Measurements from ENCODE around the gene RNF26.

Gene RNF26

DNA sequence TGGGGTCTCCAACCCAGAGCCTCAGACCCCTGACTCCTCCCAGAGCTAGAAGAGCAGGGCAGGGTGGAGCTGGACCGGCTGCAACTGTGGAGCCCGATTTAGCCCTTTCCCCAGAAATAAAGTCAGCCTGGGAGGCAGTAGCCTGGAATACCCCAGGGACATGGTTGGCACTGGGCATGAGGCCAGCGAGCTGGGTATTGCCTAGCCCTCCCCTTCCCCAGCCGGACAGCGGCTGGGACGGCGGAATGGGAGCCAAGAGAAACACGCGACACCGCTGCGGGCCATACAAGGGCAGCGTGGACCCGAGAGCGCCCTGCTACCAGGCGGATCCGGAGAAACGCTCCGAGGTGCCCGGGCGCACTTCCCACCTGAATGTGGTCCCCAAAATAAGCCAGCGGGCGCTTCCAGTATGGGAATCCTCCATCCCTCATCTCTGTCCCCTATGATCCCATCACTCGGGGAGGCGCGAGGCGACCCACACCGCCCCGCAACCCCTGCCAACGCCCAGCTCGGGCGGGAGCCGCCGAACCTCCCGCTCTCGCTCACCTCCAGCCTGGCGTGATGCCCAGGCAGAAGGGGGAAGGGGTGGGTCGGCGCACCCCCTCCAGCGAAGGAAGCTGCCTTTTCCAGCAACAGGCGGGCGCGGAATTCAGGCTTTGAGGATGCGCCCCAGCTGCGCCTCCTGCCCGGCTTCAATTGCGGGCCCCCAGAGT lies 18.2 kb upstream of the RNF26 start:
- no peak for DNase-seq

DNA sequence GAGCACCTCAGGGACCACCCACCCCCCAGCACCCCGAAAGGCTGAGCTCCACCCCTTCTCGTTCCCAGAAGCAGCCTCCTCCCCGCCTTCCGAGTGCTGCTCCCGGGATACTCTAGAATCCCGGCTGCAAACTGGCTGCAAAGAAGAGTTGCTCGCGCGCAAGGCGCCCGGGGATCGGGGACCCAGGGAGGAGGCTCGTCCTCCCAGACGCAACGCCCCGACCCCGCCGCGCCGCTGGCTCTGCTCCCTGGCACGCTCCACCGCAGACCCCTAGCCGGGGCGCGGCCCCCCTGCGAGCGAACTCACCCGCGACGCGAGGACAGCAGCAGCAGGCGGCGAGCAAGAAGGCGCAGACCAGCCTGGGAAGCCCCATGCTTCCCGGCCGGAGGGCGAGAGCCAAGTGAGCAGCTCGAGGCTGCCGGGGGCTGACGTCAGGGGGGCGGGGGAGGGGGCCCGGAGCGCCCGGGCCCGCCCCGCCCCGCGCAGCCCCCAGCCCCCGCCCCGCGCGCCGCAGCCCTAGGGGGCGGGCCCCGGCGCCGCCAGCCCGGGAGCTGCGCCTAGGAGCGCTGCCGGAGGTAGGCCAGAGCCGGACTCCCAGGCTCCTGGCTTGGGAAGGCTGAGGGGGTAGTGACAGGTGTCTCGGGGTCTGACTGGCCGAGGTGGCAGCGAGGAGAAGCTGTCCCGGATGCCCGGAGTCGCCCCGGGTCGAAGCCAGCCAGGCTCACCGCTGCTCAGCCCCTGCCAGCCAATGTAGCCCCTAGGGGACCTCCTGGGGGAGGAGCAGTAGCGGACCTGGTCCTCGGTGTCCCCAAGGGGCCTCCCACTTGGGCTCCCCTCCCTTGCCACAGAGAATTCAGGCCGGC lies 17.4 kb upstream of the RNF26 start, which contains the start of gene MCAM:
Gene MCAM, minus strand, starts transcription at position 402 of the 863 bp plus-strand sequence. Its CDS starts 29 bp downstream, at position 373.
- no peak for DNase-seq

DNA sequence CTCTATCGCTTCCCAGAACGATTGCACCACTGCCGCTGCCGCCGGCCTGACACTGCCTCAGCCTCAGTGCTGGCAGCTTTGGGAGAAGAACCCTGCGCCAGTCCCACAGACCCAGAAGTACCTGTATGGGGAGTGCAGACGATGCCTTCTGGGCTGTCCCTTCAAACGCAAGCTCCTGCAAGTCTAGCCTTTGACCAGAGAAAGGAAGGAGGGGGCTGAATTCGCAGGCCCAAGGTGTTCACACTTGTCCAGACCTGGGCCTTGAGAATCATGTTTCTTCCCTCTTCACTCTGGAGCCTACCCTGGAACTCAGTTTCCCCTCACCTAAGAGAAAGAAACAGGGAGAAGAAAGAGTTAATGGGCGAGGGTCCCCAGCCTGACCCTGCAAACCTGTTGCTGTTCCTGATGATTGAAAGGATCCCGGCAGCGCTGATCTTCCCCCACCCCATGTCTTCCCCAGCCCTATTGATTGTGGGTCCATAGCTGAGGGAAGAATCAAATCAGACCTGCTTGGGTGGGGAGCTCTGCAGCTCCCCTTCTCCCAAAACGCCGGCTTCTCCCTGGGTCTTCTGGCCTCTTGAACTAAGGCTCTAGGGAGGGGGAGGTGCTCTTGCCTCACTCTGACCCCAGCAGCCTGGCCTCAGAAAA lies 16.6 kb upstream of the RNF26 start:
- no peak for DNase-seq

DNA sequence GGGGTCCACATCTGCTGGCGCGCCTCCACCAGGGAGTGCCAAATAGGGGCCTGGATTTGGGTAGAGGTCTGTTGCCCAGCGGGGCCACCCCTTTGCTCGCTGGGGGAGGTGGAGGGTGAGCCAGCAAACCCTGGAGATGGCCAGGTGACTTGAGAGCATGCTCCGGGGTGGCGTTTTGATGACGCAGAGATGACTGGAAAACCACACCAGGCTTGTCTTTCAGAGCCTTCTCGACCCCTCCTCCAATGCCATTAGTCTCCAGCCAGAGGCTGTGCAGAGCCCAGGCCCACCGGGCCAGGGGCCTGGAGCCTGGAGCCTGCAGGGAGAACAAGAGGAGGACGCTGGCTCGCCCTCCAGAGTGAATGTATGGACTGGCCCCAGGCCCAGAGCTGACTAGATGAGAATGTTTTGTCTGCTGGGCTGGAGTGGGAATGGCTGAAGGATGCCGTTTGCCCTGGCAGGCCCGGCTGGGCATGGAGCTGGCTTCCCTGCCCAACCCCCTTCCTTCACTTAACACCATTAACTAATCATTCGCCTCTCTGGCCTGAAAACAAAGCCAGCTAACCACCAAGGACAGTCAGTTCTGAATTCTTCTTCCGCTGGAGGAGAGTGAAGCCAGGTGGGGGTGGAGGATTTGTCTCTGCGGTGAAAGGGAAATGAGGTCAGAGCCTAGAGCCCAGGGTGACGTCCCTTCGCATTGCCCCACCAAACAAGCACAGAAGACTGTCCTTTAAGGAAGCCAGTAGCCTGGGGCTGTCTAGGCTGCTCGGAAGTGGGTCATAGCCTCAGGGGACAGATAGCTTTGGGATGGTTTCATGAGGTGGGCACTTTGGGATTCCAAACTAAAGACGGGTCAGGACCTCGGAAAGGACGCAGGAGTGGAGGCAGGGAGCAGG lies 15.8 kb upstream of the RNF26 start:
- DNase-seq: no peak

DNA sequence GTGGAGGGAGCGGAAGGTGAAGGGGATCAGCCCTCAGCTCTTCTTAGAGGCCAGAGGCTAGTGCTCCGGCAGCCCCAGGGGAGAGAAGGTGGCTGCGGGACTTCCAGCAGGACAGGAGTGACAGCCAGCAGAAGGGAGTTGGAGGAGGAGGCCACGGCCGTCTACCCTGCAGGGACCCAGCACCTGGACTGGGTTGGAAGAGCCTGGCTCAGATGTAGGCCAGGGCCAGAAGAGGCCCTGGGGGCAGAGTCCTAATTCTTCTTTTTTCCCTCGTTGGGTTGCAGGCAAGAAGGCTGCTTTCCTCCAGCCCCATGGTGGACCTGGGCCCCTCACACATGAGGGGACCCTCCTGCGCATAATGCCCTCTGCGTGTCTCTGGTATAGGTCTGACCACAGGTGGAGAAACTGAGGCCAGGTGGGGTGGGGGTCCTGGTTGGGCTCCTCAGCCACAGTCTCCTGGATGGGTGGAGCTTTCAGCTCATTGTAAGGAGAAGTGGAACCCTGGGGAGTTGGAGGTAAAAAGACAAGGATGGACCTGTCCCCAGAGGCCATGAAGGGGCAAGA lies 15.1 kb upstream of the RNF26 start:
- no peak for DNase-seq

DNA sequence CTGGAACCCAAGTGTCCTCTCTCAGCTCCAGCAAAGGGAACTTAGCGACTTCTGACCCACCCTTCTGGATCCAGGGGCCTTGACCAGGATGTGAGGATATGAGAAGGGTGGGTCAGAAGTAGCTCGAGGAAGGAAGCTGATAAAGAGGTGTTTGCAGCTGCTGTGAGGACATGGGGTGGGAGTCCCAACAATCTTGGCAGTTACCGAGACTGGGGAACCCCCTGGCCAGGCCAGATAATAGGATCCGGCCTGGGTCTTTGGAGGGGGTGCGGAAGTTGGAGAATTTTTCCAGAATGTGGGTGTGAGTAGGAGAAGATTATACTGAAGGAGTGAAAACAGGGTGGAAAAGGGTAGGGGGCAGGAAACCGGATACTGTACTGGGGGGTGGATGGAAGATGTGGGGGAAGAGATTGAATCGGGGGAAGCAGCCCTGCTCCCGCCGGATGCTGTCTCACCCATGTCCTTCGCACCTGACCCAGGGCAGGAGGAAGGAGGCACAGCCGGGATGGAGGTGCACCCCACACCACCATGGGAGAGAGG lies 14.6 kb upstream of the RNF26 start:
- no peak for DNase-seq

DNA sequence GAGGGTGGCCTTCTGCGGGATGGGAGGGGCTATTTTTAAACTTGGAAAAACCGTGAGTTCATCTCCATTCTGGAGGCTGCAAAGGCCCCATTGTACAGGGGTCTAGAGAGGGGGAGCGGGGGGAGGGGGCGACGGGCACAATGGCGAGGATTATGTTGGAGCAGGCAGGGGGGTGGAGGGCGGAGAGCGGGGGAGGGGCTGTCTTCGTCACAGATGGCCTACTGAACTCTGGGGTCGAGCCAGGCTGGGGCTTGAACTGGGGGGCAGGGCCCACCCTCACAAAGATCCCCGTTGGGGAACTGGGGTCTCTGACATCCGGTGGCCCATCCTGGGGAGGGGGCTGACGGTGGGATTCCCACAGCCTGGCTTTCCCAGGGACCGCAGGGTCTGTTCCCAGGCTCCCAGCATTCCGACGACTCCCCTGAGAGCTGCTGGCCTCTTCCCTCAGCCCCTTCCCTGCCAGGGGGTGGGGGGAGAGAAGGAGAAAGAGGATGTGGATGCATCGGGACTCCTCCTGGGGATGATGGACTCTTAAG lies 14.0 kb upstream of the RNF26 start:
- DNase-seq: no peak

DNA sequence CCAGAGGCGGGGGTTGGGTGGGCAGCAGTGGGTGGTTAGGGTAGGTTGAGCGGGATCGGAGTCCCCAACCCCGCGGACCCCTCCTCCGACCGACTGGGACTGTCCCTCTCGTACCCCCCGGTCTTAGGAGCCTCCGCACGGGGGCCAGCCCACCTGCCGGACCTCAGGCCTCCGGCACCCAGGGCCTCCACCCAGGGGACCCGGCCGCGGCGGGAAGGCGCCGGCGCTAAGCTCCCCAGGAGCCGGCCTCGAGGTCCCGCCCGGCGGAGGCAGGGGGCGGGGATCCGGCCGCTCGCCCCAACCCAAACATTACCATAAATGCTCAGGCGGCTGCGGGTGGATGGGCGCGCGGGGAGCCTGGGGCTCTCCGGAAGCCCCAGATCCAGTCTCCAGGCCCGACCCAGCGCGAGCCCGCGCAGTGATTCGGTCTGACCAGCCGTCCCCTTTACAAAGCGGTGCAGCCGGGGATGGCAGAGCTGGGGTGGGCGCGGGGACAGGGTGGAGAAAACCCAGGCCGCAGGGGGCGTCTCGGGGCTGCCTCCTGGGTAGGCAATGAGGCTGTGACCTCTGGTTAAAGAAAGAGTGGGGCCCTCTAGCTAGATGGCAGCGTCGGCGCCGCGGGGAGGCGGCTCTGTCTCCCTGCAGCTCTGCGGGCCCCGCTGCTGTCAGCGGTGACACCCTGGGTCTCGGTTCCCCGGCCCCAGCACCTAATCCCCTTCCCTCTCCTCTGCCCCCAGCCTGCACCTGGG lies 13.4 kb upstream of the RNF26 start:
- DNase-seq: no peak

DNA sequence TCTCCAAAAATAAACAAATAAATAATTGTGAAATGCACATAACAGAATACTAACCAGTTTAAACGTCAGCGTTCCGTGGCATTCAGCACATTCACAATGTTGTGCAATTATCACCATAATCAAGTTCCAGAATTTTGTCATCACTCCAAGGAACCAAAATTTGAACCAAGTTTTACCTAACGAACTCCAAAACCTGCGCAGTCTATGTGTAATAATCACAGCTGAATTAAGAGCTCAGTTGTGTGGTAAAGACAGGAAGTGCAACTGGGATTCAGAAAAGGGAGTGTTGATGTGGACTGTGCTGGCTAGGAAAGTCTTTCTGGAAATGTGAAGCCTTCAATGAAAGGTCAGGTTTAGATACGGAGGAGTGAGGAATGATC lies 12.0 kb upstream of the RNF26 start:
- DNase-seq: no peak

DNA sequence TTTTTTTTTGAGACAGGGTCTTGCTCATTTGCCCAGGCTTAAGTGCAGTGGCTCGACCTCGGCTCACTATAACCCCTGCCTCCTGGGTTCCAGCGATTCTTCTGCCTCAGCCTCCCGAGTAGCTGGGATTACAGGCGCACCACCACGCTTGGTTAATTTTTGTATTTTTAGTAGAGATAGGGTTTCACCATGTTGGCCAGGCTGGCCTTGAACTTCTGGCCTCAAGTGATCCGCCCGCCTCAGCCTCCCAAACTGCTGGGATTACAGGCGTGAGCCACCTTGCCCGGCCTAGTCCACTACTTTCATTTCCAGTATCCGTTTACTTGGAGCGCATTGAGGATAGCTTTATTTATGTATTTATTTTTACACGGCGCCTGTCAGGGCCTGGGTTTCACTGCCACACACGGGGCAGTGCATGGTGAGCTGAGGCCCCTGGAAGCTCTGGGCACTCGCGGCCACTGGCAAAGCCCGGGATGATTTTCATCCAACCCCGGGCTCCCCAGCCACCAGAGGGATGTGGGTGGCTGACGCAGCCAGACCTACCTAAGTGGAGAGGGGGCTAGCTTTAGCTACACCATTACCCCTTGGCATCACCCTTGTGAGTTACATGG lies 11.3 kb upstream of the RNF26 start:
- DNase-seq: no peak

DNA sequence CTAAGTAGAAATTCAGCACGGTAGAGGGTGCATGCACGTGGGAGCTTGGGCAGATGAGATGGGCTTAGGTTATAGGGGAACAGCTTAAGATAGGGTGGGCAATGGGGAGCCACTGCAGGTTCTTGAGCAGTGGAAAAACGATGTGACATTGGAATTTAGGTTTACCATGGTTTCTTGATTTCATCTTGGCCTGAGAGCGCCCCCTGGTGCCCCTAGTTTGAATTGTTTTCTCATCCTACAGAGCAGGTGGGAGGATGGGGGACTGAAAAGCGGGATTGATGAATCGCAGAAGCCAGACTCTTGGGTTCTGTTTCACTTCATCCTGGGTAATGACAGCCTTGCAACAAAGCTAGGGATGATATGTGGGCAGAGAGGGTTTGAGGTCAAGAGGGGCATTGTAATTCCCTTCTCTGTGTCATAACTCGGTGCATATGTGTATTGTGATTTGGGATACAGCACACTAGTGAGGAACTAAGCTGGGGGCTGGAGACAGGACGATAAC lies 10.7 kb upstream of the RNF26 start:
- no peak for DNase-seq

DNA sequence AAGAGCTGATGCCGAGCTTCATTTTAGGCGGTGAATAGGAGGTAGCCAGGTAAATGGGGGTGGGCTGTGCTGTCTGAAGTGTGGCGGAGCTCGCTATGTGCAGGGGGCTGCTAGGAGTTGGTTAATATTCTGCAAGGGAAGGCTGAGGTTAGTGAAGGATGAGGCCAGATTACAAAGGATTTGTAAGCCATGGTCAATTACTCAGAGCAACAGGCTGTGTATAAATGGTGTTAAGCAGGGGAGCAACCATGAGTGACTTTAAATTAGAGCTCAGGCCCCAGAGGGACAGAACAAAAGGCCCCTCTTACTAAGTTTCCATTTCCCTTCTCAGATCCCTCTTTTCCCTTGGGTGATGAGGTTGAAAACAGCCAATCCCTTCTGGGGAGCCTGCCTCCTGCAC lies 10.1 kb upstream of the RNF26 start:
- DNase-seq: no peak

DNA sequence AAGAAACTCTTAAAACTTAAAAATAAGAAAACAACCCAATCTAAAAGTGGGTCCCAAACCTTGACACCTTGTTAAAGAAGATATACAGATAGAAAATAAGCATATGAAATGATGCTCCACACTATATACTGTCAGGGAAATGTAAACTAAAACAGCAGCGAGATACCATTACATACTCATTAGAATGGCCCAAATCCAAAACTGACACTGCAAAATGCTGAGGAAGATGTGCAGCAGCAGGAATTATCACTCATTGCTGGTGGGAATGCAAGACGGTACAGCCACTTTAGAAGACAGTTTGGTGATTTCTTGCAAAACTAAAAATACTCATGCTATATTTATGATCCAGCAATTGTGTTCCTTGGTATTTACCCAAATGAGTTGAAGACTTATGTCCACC lies 5.0 kb upstream of the RNF26 start:
- DNase-seq: no peak

DNA sequence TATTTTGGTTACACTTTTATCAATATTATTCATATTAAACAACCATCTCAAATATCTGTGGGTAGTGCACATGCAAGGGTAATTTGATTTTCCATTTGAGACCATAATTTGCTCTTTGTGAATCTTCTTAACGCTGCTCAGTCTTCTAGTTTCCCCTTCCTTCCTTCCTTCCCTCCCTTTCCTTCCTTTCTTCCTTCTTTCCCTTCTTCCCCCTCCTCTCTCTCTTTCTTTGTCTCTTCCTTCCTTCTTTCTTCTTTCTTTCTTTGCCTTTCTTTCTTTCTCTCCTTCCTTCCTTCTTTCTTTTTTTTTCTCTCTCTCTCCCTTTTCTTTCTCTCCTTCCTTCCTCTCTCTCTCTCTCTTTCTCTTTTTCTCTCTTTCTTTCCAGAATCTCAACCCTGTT lies 4.1 kb upstream of the RNF26 start:
- DNase-seq: no peak

DNA sequence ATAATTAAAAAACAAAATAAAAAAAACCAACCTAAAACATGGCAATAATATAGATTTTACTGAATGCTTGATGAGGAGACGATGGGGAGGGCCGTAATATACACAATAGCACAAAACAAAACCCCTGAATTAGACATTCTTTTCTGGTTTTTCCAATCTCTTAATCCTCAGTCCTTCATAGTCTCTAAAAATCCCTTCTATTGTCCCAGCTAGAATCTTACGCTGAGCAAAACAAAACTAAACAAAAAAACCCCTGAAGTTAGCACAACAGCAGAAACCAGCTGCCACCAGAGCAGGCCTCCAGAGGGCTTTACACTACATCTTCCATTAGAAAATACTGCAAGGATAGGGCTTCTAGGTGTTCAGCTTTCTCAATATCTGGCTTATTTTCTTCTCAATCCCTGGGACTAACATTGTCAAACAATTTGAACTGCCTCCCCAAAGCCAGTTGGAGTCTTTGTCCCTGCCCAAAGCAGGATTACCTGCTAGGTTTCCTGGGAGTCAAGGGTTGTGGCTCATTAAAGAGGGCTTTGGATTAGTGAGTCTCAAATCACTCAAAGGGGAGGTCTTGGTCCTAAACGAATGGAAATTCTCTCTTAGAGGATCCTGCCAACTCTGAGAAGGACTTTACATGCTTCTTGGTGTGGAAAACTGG lies 2.1 kb upstream of the RNF26 start:
- no peak for DNase-seq

DNA sequence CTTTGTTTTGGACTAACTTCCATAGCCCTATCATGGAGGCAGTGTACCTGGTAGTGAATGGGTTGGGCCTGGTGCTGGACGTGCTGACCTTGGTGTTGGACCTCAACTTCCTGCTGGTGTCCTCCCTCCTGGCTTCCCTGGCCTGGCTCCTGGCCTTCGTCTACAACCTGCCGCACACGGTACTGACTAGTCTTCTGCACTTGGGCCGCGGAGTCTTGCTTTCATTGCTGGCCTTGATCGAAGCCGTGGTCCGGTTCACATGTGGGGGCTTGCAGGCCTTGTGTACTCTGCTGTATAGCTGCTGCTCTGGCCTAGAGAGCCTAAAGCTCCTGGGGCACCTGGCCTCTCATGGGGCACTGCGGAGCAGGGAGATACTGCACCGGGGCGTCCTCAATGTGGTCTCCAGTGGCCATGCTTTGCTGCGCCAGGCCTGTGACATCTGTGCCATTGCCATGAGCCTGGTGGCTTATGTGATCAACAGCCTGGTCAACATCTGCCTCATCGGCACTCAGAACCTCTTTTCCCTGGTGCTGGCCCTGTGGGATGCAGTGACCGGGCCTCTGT lies 846 bp downstream of the RNF26 start:
- no peak for DNase-seq

DNA sequence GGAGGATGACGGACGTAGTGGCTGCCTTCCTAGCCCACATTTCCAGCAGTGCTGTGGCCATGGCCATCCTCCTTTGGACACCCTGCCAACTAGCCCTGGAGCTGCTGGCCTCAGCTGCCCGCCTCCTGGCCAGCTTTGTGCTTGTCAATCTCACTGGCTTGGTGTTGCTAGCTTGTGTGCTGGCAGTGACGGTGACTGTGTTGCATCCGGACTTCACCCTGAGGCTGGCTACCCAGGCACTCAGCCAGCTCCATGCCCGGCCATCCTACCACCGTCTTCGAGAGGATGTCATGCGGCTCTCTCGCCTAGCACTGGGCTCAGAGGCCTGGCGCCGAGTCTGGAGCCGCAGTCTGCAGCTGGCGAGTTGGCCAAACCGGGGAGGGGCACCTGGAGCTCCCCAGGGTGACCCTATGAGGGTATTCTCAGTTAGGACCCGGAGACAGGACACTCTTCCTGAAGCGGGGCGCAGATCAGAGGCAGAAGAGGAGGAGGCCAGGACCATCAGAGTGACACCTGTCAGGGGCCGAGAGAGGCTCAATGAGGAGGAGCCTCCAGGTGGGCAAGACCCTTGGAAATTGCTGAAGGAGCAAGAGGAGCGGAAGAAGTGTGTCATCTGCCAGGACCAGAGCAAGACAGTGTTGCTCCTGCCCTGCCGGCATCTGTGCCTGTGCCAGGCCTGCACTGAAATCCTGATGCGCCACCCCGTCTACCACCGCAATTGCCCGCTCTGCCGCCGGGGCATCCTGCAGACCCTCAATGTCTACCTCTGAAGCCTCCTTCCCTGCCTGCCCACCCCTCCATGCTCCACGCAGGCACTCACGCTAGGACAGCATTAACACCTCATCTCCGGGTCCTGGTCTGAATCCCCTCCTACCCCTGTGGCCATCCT lies 1.6 kb downstream of the RNF26 start:
- DNase-seq: no peak

DNA sequence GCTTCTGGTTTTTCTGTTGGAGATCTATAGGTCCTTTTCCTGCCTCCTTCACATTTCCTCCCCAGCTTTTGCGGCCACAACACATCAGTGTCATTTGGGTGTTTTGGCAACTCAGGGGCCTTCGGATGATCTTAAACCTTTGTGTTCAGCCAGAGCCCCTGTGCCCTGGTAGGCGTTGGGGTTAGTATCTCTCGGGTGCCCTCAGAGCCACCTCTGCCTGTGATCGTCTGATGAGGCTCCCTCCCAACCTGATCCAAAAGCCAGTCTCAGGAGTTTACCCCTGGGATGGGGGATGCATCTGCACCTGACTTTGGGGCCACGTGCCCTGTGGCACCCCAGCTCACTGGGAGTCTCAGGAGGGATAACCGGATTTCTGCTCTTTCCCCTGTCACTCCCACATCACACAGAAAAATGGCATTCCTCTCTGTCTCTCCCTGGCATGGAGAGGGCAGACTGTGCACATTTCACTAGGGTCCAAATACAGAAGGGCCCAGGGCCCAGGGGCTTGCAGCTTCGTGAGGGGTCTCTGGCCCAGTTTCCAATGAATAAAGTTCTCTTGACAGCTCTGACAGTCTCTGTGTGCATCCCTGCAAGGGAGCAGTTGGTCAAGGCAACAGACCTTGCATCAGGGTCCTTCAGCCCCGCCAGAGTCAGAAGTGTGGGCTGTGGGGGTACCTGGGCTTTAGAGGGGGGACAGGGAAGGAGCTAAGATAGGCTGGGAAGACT lies 2.6 kb downstream of the RNF26 start:
- DNase-seq: no peak
